ENCODE measurements around the gene DPP9.
"Not testable (repeated sequence)": the region's sequence is repeated elsewhere in the genome, so short reads cannot be mapped to it uniquely, and the experiment has no call there.

The DPP9 gene

GRCh38 chr19:4717191-4717965, 6.3 kb downstream of the DPP9 start:
- Histone ChIP-seq H3K9me3 (no peaks in the 10 kb centered on the region), H3K27ac (no peak overlapping the region), H3K36me3 (peaks cover 85% of the 10 kb centered on the region), H3K4me3 (ENCODE audit: low read depth in 1 of 2, low read length in 1 of 2) (no peak overlapping the region), H3K27me3 (no peaks in the 10 kb centered on the region), H3K4me1 (ENCODE audit: control insufficient read depth in 1 of 2, insufficient read depth in 1 of 2, low read depth in 1 of 2, low read length in 1 of 2) (peaks cover 5% of the 10 kb centered on the region in 2 experiments)
- TF ChIP-seq CTCF (IDR thresholded peaks at IDR 0.05) = no peak

GRCh38 chr19:4715529-4716221, 8.0 kb downstream of the DPP9 start:
- Histone ChIP-seq H3K36me3 (peaks cover 92% of the 10 kb centered on the region), H3K9me3 (no peaks in the 10 kb centered on the region), H3K27me3 (no peaks in the 10 kb centered on the region), H3K27ac (no peak overlapping the region), H3K4me1 (ENCODE audit: control insufficient read depth in 1 of 2, insufficient read depth in 1 of 2, low read depth in 1 of 2, low read length in 1 of 2) (no peaks in the 10 kb centered on the region), H3K4me3 (ENCODE audit: low read depth in 1 of 2, low read length in 1 of 2) (no peak overlapping the region)
- no peak for TF ChIP-seq CTCF (IDR thresholded peaks at IDR 0.05)

GRCh38 chr19:4715178-4715528, 8.5 kb downstream of the DPP9 start:
- peaks cover 93% of the 10 kb centered on the region for H3K36me3 ChIP-seq

GRCh38 chr19:4714016-4714415, 9.6 kb downstream of the DPP9 start:
- Histone ChIP-seq H3K27ac (no peak overlapping the region), H3K27me3 (no peaks in the 10 kb centered on the region), H3K4me1 (ENCODE audit: control insufficient read depth in 1 of 2, insufficient read depth in 1 of 2, low read depth in 1 of 2, low read length in 1 of 2) (no peaks in the 10 kb centered on the region), H3K36me3 (peaks cover 93% of the 10 kb centered on the region), H3K4me3 (ENCODE audit: low read depth in 1 of 2, low read length in 1 of 2) (no peak overlapping the region), H3K9me3 (no peaks in the 10 kb centered on the region)
- no peak for TF ChIP-seq CTCF (IDR thresholded peaks at IDR 0.05)

More at GRCh38 chr19:4715178-4715528, 8.5 kb downstream of the DPP9 start:
- not testable (repeated sequence) for H3K27ac ChIP-seq; H3K27me3 ChIP-seq; H3K4me3 ChIP-seq (ENCODE audit: low read depth in 1 of 2, low read length in 1 of 2); H3K9me3 ChIP-seq; H3K4me1 ChIP-seq (ENCODE audit: control insufficient read depth in 1 of 2, insufficient read depth in 1 of 2, low read depth in 1 of 2, low read length in 1 of 2)

- Histone ChIP-seq H3K9me3 (no peaks in the 10 kb centered on the region), H3K36me3 (peaks cover 92% of the 10 kb centered on the region), H3K27me3 (no peaks in the 10 kb centered on the region), H3K4me1 (ENCODE audit: control insufficient read depth in 1 of 2, insufficient read depth in 1 of 2, low read depth in 1 of 2, low read length in 1 of 2) (no peaks in the 10 kb centered on the region), H3K27ac (no peak overlapping the region), H3K4me3 (ENCODE audit: low read depth in 1 of 2, low read length in 1 of 2) (no peak overlapping the region)
- no peak for TF ChIP-seq CTCF (IDR thresholded peaks at IDR 0.05)
These were observed 10.2 kb downstream of the DPP9 start for GRCh38 chr19:4713384-4713951.

GRCh38 chr19:4712771-4713170, 10.9 kb downstream of the DPP9 start:
- Histone ChIP-seq H3K36me3 (peaks cover 89% of the 10 kb centered on the region), H3K27me3 (no peaks in the 10 kb centered on the region), H3K4me1 (ENCODE audit: control insufficient read depth in 1 of 2, insufficient read depth in 1 of 2, low read depth in 1 of 2, low read length in 1 of 2) (no peaks in the 10 kb centered on the region), H3K4me3 (ENCODE audit: low read depth in 1 of 2, low read length in 1 of 2) (no peak overlapping the region), H3K27ac (no peak overlapping the region), H3K9me3 (no peaks in the 10 kb centered on the region)
- no peak for TF ChIP-seq CTCF (IDR thresholded peaks at IDR 0.05)
